Frontal cortex (tissue), 4 donors: ENCODE measurements around the gene PDCD11. TPM values are rescaled to one million over a fixed set of nuclear protein-coding genes. Genes with fewer than 3 reads are reported as not detected.

Experiments used
- DNase-seq, 2 donors: peaks; one replicate each; pipeline ENCODE4 v3.0.0; 2012; ENCODE audit warnings: low spot score in 2 of 2
- FAIRE-seq: peaks from 2 replicates; lab custom pipeline; 2012; peaks lifted over from hg19 to GRCh38; lab: Jason Lieb, UNC
- total RNA-seq: library from RNA; depleted of rRNA; stranded (reverse); fragments of >200 nt; gene quantifications from one replicate; pipeline ENCODE4 v1.2.3, GENCODE V29; 2014
- donor health status: control.
- donor health status: control.
- donor health status: control.

PDCD11 gene
- total RNA-seq, 1 donor from 2014 or later: 23.6 TPM

DNA sequence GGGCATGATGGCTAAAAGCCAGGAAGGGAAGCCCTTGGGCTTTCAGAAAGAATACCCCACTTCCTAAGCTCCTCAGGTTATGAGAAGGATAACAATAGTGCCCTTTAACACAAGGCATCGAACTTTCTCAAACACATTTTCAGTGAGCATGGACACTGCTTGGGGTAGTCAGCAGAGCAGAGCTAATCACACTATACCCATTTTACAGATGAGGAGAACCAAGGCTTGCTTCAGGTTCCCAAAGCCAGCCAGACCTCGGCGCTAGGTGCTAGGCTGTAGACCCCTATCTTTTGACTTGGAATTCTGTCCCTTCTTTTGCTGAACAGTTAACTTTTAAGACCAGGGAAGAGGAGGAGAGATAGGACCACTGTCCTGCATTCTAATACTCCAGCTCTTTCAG is 98.9 kb downstream of the PDCD11 start:
- FAIRE-seq: no peak
- no peak for DNase-seq

Other genes starting within 250 kb of the PDCD11 start
- gene NT5C2, start 203.4 kb upstream of the PDCD11 start, total RNA-seq: 86.4 TPM
- not detected for gene RPEL1, start 150.7 kb upstream of the PDCD11 start, total RNA-seq
- gene INA, start 119.5 kb upstream of the PDCD11 start, total RNA-seq: 138 TPM
- 11.0 TPM for gene PCGF6, start 45.5 kb upstream of the PDCD11 start, total RNA-seq
- 14.3 TPM for gene TAF5, start 28.6 kb upstream of the PDCD11 start, total RNA-seq
- 181 TPM for gene ATP5MK, start 151 bp upstream of the PDCD11 start, total RNA-seq
- gene CALHM2, start 55.7 kb downstream of the PDCD11 start, total RNA-seq: 1.6 TPM
- not detected for gene CALHM1, start 62.3 kb downstream of the PDCD11 start, total RNA-seq
- gene CALHM3, start 82.6 kb downstream of the PDCD11 start, total RNA-seq: not detected
- gene NEURL1, start 97.1 kb downstream of the PDCD11 start, total RNA-seq: 25.7 TPM